ENCODE measurements around the gene NLRP6. TPM values are rescaled to one million over a fixed set of nuclear protein-coding genes. Genes with fewer than 3 reads are reported as not detected.
A peak's percentile ranks its signal among the peaks of the same experiment; 100 is the strongest.

Gene NLRP6
- total and polyA plus RNA-seq, 8 donors = 0.06 to 1.5 (median 0.17) TPM; not detected in 4

DNA sequence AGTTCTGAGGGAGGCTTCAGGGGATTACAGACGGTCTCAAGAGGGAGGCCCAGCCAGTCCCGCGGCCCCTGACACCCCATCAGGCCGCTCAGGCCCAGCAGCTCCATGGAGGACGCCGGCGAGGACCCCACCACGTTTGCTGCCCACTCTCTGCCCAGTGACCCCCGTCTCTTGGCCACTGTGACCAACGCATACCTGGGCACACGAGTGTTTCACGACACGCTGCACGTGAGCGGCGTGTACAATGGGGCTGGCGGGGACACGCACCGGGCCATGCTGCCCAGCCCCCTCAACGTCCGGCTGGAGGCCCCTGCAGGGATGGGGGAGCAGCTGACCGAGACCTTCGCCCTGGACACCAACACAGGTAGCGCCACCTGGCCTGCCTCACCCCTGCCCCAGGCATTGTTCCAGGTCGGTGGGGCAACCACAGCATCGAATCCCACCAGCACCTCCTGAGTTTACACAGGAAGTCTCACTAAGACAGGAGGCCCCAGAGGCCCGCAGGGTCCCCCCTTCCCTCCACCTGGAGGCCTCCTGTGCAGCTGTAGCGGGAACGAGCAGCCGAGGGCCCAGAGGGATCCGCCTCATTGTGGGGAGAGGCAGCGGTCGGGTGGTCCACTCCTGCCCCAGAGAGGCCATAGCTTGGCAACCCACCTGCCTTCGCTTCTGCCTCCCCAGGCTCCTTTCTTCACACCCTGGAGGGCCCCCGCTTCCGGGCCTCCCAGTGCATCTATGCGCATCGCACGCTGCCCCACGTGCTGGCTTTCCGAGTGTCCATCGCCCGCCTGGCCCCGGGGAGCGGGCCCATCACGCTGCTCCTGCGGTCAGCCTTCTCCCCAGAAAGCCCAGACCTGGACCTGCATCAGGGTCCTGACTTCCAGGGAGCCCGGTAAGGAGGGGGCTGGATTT is 11.8 kb downstream of the NLRP6 start:
- peaks cover 0 to 18% of the 10 kb centered on the region in 2 donors for H3K27me3 ChIP-seq

DNA sequence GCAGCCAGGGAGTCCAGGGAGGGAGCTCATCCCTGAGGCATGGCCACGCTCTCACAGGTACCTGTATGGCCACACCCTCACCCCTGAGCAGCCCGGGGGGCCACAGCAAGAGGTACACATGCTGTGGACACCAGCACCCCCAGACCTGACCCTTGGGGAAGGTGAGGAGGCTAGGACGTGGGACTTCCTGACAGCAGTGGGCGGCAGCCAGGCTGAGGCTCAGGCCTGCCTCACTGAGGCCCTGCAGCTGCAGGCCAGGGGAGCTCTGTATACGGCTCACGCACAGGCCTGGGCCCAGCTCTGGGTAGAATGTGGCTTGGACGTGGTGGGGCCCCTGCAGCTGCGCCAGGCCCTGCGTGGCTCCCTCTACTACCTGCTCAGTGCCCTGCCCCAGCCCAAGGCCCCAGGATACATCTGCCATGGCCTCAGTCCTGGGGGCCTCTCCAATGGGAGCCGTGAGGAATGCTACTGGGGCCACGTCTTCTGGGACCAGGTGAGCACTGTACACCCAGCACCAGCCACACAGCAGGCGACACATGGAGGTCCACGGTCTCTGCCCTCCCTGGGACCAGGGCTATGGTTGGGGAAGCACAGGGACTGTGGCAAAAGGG is 12.5 kb downstream of the NLRP6 start:
- peak in 2 of 4 donors; percentile 30 to 67 for DNase-seq

More for the DNA sequence above, 11.8 kb downstream of the NLRP6 start:
- no peaks in the 10 kb centered on the region for H3K9me3 ChIP-seq
- H3K4me1 ChIP-seq = peaks cover 4 to 24% of the 10 kb centered on the region in 2 donors
- H3K4me3 ChIP-seq = peak overlapping the region; percentile 24 to 79
- ATAC-seq = no peak
- DNase-seq = peak in 2 of 4 donors; percentile 33 to 78
- intact Hi-C loops (cut with DNase I) = no loop called here
- peaks cover 0 to 44% of the 10 kb centered on the region in 2 donors for H3K36me3 ChIP-seq
- peak overlapping the region in 1 of 2 donors; percentile 77 for H3K27ac ChIP-seq
- TF ChIP-seq, protein P1, sequence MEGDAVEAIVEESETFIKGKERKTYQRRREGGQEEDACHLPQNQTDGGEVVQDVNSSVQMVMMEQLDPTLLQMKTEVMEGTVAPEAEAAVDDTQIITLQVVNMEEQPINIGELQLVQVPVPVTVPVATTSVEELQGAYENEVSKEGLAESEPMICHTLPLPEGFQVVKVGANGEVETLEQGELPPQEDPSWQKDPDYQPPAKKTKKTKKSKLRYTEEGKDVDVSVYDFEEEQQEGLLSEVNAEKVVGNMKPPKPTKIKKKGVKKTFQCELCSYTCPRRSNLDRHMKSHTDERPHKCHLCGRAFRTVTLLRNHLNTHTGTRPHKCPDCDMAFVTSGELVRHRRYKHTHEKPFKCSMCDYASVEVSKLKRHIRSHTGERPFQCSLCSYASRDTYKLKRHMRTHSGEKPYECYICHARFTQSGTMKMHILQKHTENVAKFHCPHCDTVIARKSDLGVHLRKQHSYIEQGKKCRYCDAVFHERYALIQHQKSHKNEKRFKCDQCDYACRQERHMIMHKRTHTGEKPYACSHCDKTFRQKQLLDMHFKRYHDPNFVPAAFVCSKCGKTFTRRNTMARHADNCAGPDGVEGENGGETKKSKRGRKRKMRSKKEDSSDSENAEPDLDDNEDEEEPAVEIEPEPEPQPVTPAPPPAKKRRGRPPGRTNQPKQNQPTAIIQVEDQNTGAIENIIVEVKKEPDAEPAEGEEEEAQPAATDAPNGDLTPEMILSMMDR (IDR thresholded peaks at IDR 0.05) = no peak

DNA sequence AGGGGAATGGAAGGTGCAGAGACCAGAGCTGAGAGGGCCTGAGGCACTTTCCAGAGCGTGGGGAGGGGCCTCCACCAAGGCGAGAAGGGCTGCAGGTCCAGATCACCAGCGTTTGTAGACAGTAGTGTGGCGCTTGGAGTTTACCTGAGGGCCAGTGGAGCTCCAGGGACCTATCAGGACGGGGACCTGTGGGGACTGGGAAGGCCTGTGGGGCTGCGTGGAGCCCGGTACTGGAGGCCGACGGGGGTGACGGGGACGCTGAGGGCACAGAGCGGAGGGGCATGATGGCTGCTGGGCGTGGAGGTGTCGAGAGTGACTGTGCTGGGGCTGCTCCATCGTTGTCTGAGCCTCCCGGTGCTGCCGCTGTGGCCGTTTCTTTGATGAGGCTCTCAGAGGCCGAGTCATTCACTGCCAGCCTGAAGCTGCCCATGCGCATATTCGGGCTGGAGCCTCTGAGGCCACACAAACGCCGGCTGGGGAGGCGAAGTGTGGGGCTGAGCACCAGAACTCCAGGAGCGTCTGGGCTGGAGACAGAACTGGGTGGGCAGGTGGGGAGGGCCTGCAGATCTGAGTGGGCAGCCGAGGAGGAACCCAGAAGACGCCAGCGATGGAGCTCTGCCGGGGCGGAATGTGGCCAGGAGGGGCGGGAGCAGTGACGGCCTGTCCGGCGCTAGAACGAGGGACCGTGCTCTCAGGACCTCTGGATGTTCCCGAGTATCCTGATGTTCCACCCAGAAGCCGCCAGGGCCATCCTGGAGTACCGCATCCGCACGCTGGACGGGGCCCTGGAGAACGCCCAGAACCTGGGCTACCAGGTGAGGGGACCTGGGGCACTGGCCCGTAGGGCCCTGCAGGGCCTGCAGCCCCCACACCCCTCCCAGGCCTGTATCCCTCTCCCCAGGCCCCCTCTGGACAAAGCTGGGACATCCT is 13.3 kb downstream of the NLRP6 start:
- intact Hi-C loops (cut with DNase I) = no loop called here
- TF ChIP-seq, protein P1 (IDR thresholded peaks at IDR 0.05) = no peak
- DNase-seq (peak in 2 of 4 donors; percentile 24 to 67), ATAC-seq (no peak)
- peaks cover 4 to 24% of the 10 kb centered on the region in 2 donors for H3K4me1 ChIP-seq
- no peak overlapping the region for H3K4me3 ChIP-seq
- H3K36me3 ChIP-seq = peaks cover 0 to 52% of the 10 kb centered on the region in 2 donors
- no peaks in the 10 kb centered on the region for H3K9me3 ChIP-seq
- no peak overlapping the region for H3K27ac ChIP-seq
- peaks cover 0 to 23% of the 10 kb centered on the region in 2 donors for H3K27me3 ChIP-seq

More for the DNA sequence above, 12.5 kb downstream of the NLRP6 start:
- no peak overlapping the region for H3K27ac ChIP-seq
- no peak for ATAC-seq
- no peaks in the 10 kb centered on the region for H3K9me3 ChIP-seq
- H3K4me3 ChIP-seq = no peak overlapping the region
- intact Hi-C loops (cut with DNase I) = no loop called here
- H3K36me3 ChIP-seq = peaks cover 0 to 51% of the 10 kb centered on the region in 2 donors
- peaks cover 4 to 24% of the 10 kb centered on the region in 2 donors for H3K4me1 ChIP-seq
- TF ChIP-seq, protein P1 (IDR thresholded peaks at IDR 0.05) = no peak
- peaks cover 0 to 16% of the 10 kb centered on the region in 2 donors for H3K27me3 ChIP-seq

DNA sequence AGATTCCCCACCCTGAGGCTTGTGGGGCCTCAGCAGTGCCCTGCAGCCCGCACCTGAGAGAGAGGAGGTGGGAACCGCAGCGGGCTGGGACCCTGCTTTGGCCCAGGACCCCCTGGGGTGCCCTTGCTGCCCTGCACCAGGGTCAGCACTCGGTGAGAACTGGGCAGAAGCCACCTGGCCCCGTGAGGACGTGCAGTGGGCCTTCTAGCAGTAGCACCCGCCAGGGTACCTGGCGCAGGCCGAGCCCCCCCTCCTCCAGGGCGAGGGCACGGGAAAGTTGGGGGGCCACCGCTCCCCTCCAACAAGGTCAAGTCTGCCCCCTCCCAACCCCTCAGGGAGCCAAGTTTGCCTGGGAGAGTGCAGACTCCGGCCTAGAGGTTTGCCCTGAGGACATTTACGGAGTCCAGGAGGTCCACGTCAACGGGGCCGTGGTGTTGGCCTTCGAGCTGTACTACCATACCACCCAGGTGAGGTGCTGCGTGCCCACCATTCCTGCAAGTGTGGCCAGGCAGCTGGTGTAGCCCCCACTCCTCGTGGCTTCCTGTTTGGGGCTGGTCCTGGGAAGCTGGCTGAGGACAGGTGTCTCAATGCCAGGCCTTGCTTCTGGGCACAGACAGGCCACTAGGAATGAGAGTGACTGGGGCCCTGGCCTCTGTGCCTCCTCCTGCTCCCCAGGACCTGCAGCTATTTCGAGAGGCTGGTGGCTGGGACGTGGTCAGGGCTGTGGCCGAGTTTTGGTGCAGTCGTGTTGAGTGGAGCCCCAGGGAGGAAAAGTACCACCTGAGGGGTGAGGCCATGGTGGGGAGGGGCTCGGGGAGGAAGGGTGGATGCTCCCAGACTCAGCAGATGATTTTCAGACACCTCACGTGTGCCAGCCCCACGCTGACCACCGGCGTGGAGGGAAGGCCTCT is 14.3 kb downstream of the NLRP6 start:
- no peak overlapping the region for H3K27ac ChIP-seq
- peaks cover 0 to 24% of the 10 kb centered on the region in 2 donors for H3K27me3 ChIP-seq
- peaks cover 4 to 24% of the 10 kb centered on the region in 2 donors for H3K4me1 ChIP-seq
- peak in 2 of 4 donors; percentile 29 to 71 for DNase-seq
- intact Hi-C loops (cut with DNase I) = no loop called here
- no peaks in the 10 kb centered on the region for H3K9me3 ChIP-seq
- H3K4me3 ChIP-seq = no peak overlapping the region
- TF ChIP-seq, protein P1 (IDR thresholded peaks at IDR 0.05) = no peak
- H3K36me3 ChIP-seq = peaks cover 0 to 52% of the 10 kb centered on the region in 2 donors
- no peak for ATAC-seq

All from left lung (tissue), 10 donors.